CD4-positive, alpha-beta T cell treated with Interleukin-4 for 4 hours (primary cell): Measurements from ENCODE around the gene WAC.
"Not testable (repeated sequence)": the region's sequence is repeated elsewhere in the genome, so short reads cannot be mapped to it uniquely, and the experiment has no call there.

Experiments used
- DNase-seq: peaks from one replicate; pipeline ENCODE4 v3.0.0-alpha.2; 2020

The WAC gene

GRCh38 chr10:28619455-28619854, 86.5 kb downstream of the WAC start:
- no peak for DNase-seq

GRCh38 chr10:28620251-28620650, 87.3 kb downstream of the WAC start:
- DNase-seq = no peak

- DNase-seq = no peak
Observed at GRCh38 chr10:28623483-28623882, 90.6 kb downstream of the WAC start.

- no peak for DNase-seq
Observed at GRCh38 chr10:28624351-28624750, 91.4 kb downstream of the WAC start.

GRCh38 chr10:28627102-28627501, 94.2 kb downstream of the WAC start:
- DNase-seq = no peak

GRCh38 chr10:28628184-28628893, 95.4 kb downstream of the WAC start:
- peak; percentile 54 for DNase-seq

- DNase-seq = no peak
Observed at GRCh38 chr10:28631896-28632583, 99.1 kb downstream of the WAC start.

- no peak for DNase-seq
Observed at GRCh38 chr10:28632584-28632945, 99.6 kb downstream of the WAC start.

GRCh38 chr10:28633750-28634149, 100.8 kb downstream of the WAC start:
- no peak for DNase-seq

GRCh38 chr10:28637346-28637745, 104.4 kb downstream of the WAC start:
- DNase-seq = no peak

GRCh38 chr10:28638392-28638791, 105.5 kb downstream of the WAC start:
- DNase-seq = no peak

GRCh38 chr10:28640551-28640950, 107.6 kb downstream of the WAC start:
- DNase-seq = no peak

- no peak for DNase-seq
Observed at GRCh38 chr10:28644647-28645046, 111.7 kb downstream of the WAC start.

GRCh38 chr10:28652106-28652505, 119.2 kb downstream of the WAC start:
- no peak for DNase-seq

GRCh38 chr10:28652703-28653102, 119.8 kb downstream of the WAC start:
- no peak for DNase-seq

- DNase-seq = not testable (repeated sequence)
Observed at GRCh38 chr10:28658824-28659223, 125.9 kb downstream of the WAC start.

- DNase-seq = no peak
Observed at GRCh38 chr10:28661035-28661434, 128.1 kb downstream of the WAC start.

GRCh38 chr10:28663576-28664368, 130.9 kb downstream of the WAC start:
- DNase-seq = peak; percentile 66

- DNase-seq = no peak
Observed at GRCh38 chr10:28664369-28664740, 131.4 kb downstream of the WAC start.

GRCh38 chr10:28666751-28667467, 134.0 kb downstream of the WAC start:
- DNase-seq = no peak

- no peak for DNase-seq
Observed at GRCh38 chr10:28668363-28669226, 135.7 kb downstream of the WAC start.
